IPS-NIHi7 (cell line): ENCODE measurements around the gene ZNF570.

ENCODE experiments used
- DNase-seq: peaks from one replicate; pipeline ENCODE4 v3.0.0; 2012; ENCODE audit warnings: mixed read lengths; ENCODE audit errors: extremely low spot score

Gene ZNF570

DNA sequence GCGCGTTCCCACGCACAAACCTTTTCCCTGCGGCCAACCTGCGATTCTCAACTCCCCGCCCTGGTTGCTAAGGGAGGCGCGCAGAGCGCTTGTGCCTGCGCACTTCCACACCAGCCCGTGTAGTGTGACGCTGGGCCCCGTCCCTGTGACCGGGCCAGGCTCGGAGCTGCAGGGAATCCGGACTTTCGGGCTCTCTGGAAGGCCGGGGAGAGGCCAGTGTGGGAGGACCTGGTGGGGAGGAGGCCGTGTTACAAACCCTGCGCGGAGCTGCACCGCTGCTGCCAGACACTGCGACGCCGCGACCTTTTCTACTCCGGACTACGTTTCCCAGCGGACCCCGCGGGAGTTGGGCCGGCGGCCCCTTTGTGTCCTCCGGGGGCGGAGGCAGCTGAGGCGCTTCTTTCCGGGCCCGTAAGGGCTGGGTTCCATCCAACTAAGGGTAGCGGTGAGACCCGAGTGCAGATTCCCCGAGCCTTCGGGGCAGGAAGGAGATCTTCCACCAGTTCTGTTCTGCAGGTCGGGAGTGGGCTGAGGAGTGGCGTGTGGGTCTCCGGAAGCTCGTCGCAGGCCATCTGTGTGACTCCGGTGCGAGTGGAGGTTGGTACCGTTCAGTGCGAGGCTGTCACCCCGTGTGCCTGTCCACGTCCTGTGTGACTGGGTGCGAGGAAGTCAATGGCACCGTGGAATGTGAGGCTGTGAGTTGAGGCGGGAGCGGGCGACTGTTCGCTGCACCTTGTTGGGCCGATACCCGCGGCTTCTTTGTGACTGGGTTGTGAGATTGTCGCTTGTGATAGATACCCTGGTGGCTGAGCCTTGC is at the start of gene ZNF570:
ZNF570 (plus strand) TSS at position 396 of the 817 bp plus-strand sequence. CDS start 999 bp downstream, outside the sequence.
- DNase-seq: peak; percentile 86

DNA sequence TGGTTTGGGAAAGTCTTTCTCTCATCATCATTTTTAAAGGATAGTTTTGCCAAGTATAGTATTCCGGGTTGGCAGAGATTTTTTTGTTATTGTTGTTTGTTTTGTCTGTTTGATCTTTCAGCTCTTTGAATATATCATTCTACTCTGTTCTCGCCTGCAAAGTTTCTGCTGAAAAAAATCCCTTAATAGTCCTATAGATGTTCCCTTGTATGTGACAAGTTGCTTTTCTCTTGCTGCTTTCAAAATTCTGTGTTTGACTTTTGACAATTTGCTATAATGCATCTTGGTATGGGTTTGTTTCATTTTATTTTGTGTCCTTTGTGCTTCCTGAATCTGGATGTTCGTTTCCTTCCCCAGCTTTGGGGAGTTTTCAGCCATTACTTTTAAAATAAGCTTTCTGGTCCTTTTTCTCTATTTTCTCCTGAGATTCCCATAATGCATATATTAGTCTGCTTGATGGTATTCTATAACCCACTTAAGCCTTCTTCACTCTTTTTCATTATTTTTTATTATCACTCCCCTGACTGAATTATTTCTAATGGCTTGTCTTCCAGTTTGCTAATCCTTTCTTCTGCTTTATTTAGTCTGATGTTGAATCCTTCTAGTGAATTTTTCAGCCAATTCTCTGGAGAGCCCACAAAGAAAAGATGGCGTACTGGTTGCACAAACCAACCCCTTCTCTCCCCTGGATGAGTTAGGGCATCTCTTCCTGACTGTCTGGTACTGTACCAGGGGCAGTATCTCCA is 16.5 kb upstream of the ZNF570 start:
- no peak for DNase-seq

DNA sequence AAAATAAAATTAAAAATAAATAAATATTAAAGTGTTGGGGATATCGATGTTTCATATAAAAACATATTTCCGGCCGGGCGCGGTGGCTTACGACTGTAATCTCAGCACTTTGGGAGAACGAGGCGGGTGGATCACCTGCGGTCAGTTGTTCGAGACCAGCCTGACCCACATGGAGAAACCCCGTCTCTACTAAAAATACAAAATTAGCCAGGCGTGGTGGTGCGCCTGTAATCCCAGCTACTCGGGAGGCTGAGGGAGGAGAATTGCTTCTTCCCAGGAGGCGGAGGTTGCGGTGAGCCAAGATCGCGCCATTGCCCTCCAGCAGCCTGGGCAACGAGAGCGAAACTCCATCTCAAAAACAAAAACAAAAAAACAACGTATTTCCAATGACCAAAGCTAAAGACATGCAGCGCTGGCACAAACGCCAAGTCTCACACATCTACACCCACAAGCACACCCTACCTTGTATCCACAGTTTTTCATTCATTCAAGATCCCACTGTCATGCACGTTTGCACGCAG is 2.8 kb upstream of the ZNF570 start:
- peak; percentile 7 for DNase-seq

DNA sequence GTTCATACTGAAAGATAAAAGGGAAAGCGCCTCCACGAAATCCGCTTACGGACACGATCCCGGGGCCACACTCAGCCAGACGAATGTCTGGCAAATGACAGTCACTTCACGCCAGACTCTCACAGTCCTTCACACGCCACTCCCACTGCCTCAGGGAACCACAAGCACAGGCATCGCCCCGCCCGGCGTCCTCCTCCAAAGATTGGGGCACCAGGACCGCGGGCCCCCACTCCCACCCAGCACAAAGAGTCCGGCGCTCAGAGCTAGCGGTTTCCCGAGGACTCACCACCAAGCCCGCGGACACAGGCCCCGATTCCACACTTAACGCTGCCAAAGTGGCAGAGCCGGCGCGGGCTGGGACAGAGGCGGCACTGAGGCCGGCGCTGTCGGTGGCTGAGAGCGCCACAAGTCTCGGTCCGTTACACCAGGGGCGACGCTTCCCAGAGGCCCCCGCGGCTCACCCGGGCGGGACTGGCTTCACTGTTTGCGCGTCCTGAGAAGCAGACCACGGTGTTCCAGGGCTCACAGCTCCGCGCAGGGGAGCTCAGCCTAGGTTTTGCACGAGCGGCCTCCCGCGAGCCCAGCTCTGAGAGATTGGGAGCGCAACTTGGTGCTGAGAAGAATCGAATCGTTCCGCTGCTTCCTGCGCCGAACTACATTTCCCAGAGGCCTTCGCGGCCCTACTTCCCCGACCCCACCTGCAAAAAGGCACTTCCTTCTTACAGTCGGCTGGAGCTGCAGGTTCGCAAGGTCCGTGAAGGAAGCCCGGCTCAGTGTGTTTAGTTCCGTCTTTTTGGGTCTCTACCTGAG is 2.2 kb upstream of the ZNF570 start, which contains the start of gene ZNF569:
ZNF569 (minus strand) TSS at position 647 of the 810 bp plus-strand sequence. CDS start 22,523 bp downstream, outside the sequence.
- peak; percentile 86 for DNase-seq

DNA sequence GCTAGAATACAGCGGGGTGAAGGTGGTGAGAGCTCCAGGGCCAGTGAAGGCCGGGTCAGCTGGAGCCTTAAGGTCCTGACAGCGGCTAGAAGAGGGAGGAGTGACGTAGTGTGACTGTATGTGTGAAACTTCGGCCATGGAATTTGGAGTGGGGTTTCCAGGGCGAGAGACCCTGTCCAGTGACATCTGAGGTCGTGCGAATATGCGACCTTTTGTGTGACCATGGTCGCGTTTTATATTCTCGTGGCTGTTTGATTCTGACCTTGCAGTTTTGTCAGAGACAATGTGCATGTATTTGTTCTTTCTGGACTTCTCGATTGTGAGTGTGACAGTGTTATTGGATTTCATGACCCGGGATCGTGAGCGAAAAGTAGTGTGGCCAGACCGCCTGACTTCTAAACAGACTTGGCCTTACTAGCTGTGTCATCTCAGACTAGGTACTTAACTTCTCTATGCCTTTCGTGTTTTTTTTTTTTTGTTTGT is 1.5 kb upstream of the ZNF570 start:
- no peak for DNase-seq

DNA sequence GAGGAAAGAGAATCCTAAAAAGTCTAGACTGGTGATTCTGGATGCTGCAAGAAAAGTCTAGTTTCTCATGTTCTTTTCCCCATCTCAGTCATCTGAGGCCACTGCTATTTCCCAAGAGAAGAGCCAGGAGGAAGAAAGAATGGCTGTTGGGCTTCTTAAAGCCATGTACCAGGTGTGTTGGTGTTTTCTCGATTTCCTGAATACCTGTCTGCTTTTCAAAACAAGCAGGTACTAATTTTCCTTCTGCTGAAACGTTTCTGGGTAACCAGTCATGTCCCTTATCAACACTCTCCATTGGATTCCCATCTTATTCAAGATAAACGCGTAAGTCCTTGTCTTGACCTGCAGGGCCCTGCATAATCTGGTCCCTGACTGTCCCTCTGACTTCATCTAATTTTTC is 1.1 kb downstream of the ZNF570 start:
- DNase-seq: no peak

DNA sequence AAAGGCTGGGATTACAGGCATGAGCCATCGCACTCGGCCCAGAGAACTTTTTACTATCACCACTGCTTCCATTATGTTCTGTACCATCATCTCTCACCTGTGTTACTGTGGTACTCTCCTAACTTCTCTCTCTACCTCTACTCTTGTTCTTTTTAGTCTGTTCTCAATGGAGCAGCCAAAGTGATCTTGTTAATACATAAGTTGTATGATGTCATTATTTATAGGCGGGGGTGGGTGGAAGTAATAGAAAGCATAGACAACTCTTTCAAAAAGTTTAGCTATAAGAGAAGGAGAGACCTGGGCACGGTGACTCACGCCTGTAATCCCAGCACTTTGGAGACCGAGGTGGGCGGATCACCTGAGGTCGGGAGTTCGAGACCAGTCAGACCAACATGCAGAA is 3.0 kb downstream of the ZNF570 start:
- DNase-seq: no peak

DNA sequence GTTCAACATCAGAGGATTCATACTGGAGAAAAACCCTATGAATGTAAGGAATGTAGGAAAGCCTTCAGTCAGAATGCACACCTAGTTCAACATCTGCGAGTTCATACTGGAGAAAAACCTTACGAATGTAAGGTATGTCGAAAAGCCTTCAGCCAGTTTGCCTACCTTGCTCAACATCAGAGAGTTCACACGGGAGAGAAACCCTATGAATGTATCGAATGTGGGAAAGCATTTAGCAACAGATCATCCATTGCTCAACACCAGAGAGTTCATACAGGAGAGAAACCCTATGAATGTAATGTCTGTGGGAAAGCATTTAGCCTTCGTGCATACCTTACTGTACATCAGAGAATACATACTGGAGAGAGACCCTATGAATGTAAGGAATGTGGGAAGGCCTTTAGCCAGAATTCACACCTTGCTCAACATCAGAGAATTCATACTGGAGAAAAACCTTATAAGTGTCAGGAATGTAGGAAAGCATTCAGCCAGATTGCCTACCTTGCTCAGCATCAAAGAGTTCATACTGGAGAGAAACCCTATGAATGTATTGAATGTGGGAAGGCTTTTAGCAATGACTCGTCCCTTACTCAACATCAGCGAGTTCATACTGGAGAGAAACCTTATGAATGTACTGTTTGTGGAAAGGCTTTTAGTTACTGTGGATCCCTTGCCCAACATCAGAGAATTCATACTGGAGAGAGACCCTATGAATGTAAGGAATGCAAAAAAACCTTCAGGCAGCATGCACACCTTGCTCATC is 15.4 kb downstream of the ZNF570 start:
- DNase-seq: no peak

DNA sequence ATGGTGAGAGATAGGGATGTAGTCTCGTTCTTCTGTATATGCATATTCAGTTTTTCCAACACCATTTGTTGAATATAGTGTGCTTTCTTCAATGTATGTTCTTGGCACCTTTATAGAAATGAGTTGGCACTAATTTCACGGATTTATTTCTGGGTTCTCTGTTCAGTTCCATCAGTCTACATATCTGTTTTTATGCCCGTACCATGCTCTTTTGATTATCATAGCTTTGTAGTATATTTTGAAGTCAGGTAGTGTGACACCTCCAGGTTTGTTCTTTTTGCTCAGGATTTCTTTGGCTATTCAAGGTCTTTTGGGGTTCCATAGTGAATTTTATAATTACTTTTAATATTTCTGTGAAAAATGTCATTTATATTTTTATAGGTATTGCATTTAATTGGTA is 23.1 kb downstream of the ZNF570 start:
- DNase-seq: no peak

DNA sequence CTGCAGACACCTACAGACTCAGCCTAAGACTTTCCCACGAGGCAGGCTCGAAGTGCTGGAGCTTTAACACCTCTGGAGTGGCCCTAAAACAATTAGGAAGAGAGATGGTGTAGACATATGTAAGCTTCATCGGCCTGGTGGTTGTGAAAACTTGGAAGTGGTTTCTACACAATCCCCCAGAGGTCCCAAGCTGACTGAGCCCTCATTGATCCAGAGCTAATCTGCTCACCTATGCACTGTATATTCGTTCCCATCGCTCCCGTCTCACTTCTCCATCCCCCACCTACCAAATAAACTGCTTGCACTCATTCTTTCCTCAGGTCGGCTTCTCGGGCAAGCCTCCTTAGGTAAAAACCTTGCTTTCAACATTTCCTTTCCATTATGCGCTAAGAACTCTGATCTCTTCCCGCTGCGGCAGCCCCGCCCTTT is 36.8 kb downstream of the ZNF570 start:
- no peak for DNase-seq

DNA sequence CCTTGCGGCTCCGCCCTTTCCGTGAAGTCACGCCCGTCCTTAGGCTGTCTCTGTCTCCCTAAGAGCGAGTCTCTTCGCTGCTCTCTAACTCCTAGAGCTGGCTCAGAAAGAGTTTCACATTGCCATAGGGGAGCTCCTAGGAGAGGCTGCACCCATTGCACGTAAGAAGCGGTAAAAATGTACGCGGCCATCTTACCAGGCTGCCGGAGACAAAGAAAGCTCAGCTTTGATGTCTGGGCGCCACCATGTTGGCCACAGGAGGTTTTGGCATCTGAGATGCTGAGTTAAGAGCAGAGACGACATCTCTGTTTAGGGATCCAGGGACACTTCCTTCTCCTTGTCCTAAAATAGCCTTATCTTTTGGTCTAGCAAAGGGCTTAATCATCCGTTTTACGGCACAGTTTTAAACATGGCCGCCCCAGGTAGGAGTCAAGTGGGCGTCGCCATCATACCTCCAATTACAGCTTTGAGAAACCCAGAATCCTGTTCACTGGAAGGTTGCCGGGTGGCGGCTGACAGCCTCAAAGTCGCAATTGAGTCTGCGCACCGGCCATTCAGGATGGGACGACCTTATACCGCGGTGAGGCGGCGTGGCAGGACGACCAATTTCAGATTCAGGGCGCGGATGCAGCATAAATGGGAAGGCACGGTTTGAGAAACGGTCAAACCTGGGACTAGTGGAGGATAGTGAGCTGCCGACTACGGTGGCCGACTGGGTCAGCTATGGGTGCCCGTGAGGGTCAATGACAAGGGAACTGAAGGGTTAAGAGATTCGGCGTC is 37.4 kb downstream of the ZNF570 start, which contains the start of gene ZNF793:
ZNF793 (plus strand) TSS at position 553 of the 780 bp plus-strand sequence. CDS start 16,501 bp downstream, outside the sequence.
- peak; percentile 90 for DNase-seq

DNA sequence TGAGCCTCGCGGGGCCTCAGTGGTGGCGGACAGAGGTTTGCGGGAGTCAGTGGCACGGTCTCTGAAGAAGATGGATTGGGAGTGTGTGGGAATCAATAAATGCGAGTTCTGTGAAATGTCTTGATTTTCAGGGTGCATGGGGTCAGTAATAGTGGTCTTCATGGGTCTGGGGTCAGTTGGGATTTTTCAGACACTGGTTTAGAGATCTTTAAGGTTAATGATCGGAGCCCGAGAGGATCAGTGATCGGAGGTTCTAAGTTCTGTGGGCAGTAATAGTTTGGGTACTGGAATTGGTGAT is 38.0 kb downstream of the ZNF570 start:
- DNase-seq: no peak

DNA sequence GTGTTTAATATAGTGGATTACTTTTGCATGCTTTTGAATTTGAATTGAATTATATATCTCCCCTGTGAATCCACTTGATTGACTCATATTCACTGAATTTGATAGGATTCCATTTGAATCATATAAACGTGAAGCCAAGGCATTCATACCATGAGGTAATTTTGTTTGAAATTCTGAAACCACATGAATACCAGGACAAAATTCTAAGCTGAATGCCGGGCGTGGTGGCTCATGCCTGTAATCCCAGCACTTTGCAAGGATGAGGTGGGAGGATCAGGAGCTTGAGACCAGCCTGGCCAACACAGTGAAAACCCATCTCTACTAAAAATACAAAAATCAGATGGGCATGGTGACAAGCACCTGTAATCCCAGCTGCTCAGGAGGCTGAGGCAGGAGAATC is 42.0 kb downstream of the ZNF570 start:
- DNase-seq: no peak

DNA sequence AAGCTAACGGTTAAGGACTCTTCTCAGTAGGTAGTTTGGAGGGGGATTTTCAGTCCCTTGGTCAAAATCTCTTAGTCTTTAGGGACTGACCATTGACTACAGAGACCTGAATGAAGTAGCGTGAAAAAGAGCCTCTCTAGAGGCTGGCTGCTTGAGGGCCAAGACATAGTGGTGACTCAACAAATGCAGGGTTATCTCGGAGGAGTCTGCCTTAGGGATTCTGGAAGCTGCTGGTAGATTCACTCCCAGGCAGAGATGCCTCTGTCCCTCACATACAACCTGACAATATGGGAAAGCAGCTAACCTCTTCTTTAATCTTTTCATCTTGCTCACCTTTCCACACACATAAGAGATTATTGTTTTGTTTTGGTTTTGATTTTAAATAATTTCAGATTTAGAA is 42.7 kb downstream of the ZNF570 start:
- DNase-seq: no peak

DNA sequence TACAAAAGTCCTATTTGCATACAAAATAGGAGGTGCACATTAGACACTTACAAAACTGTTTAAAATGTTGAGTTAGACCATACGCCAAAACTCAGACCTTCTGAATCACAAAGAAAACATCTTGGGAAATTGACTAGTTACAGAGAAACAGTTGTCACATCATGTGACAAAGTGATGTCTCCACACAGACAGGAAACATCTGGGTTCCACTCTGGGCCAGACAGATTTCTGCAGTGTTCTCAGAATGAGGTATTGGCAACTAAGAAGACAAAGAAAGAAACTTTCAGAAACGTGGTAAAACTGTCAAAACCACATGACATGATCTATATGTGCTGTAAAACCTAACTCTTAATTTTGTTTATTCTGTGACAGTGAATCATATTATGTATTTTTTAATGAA is 44.2 kb downstream of the ZNF570 start:
- DNase-seq: no peak

DNA sequence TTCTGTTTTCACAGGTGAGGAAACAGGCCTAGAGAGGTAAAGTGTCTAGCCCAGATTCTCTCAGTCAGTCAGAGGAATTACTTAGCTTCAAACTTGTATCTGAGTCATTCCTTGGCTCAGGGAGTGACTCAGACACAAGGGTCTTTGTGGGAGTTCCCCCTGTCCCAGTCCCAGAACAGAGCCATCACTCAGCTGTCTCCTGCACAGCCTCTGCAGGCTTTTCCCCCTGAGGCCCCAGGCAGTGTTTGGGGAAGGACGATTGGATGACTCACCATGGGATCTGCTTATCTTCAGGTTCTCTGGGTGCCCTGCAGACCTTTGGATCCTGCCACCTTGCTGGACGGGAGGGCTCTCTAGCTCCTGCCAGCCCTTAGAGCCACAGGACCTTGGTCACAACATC is 50.7 kb downstream of the ZNF570 start:
- DNase-seq: peak; percentile 22

DNA sequence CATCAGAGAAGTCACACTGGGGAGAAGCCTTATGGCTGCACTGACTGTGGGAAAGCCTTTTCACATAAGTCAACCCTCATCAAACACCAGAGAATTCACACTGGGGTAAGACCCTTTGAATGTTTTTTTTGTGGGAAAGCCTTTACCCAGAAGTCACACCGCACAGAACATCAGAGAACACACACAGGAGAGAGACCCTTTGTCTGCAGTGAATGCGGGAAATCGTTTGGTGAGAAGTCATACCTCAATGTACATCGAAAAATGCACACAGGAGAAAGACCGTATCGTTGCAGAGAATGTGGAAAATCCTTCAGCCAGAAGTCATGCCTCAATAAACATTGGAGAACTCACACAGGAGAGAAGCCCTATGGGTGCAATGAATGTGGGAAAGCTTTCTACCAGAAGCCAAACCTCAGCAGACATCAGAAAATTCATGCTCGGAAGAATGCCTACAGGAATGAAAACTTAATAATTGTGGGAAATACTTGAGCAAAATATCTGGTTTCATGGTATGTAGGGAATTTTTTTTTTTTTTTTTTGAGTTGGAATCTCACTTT is 68.3 kb downstream of the ZNF570 start:
- no peak for DNase-seq
